ENCODE results near the gene PAK1.

Gene PAK1

GRCh38 chr11:77424644-77425043 is 49.2 kb downstream of the PAK1 start:
- ChIA-PET CTCF (no interaction called here), POLR2A (no interaction called here)
- DNase-seq (ENCODE audit: extremely low spot score): no peak
- no peak for TF ChIP-seq CTCF (IDR thresholded peaks at IDR 0.05; ENCODE audit: control extremely low read depth, extremely low read depth, low read depth, missing control alignments)

GRCh38 chr11:77423624-77424023 is 50.3 kb downstream of the PAK1 start:
- no peak for TF ChIP-seq CTCF (IDR thresholded peaks at IDR 0.05; ENCODE audit: control extremely low read depth, extremely low read depth, low read depth, missing control alignments)
- CTCF ChIA-PET: interaction anchor here (3.1 kb wide), 1 partner anchor 12 kb away, joined by 9 read pairs; no protein-coding TSS in a partner anchor
- DNase-seq (ENCODE audit: extremely low spot score): no peak
- POLR2A ChIA-PET: no interaction called here

GRCh38 chr11:77422687-77423086 is 51.2 kb downstream of the PAK1 start:
- ChIA-PET POLR2A (no interaction called here), CTCF (interaction anchor here (1.3 to 3.1 kb wide), 3 partner anchors 8 to 18 kb away, joined by 4 to 9 read pairs (median 6); no protein-coding TSS in a partner anchor)
- no peak for DNase-seq (ENCODE audit: extremely low spot score)
- no peak for TF ChIP-seq CTCF (IDR thresholded peaks at IDR 0.05; ENCODE audit: control extremely low read depth, extremely low read depth, low read depth, missing control alignments)

GRCh38 chr11:77421041-77421723 is 52.7 kb downstream of the PAK1 start:
- CTCF ChIA-PET: interaction anchor here (1.3 to 3.1 kb wide), 3 partner anchors 9 to 20 kb away, joined by 4 to 9 read pairs (median 6); no protein-coding TSS in a partner anchor
- no peak for DNase-seq (ENCODE audit: extremely low spot score)
- no peak for TF ChIP-seq CTCF (IDR thresholded peaks at IDR 0.05; ENCODE audit: control extremely low read depth, extremely low read depth, low read depth, missing control alignments)
- POLR2A ChIA-PET: no interaction called here

- DNase-seq (ENCODE audit: extremely low spot score): no peak
- TF ChIP-seq CTCF (IDR thresholded peaks at IDR 0.05; ENCODE audit: control extremely low read depth, extremely low read depth, low read depth, missing control alignments): no peak
- ChIA-PET CTCF (interaction anchor here (1.3 to 1.8 kb wide), 3 partner anchors 17 to 25 kb away, joined by 3 read pairs; no protein-coding TSS in a partner anchor), POLR2A (no interaction called here)
Measured at GRCh38 chr11:77418971-77419597, 54.8 kb downstream of the PAK1 start.

GRCh38 chr11:77418155-77418970 is 55.5 kb downstream of the PAK1 start:
- ChIA-PET CTCF (interaction anchor here (1.4 to 1.8 kb wide), 2 partner anchors 23 to 26 kb away, joined by 3 read pairs; no protein-coding TSS in a partner anchor), POLR2A (no interaction called here)

More at GRCh38 chr11:77418155-77418970, 55.5 kb downstream of the PAK1 start:
- TF ChIP-seq CTCF (IDR thresholded peaks at IDR 0.05; ENCODE audit: control extremely low read depth, extremely low read depth, low read depth, missing control alignments): no peak
- no peak for DNase-seq (ENCODE audit: extremely low spot score)
